ENCODE measurements around the gene NSG1.
"Not testable (repeated sequence)": the region's sequence is repeated elsewhere in the genome, so short reads cannot be mapped to it uniquely, and the experiment has no call there.

NSG1 gene

DNA sequence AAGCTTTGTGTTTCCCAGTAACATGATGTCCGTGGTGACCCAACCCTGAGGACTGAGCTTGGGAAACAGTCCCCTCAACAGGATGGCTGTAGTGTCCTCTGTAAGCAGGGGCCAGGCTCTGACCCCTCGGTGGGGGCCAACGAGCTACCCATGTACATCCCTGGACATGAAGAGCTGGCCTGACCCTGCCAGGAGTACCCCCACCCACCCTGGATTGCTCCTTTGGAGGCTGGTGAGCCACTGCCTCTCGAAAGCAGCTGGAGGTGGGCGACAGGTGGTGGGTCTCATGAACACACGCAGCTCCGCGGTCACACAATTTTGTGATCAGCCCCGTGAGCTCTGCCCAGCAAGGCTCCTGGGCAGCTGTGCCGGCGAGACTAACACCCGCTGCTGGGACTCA is 33.5 kb downstream of the NSG1 start:
- Histone ChIP-seq H3K9me3 (replicated peaks; ENCODE audit: insufficient read depth, low read length) (no peaks in the 10 kb centered on the region), H3K4me2 (ENCODE audit: low read depth, low read length) (no peak overlapping the region), H3F3A (ENCODE audit: insufficient read depth, low read length) (no peaks in the 10 kb centered on the region), H3K9ac (ENCODE audit: low read length) (no peak overlapping the region), H3K27ac (ENCODE audit: low read length) (no peak overlapping the region), H2AFZ (ENCODE audit: low read length) (no peak overlapping the region), H3K36me3 (replicated peaks; ENCODE audit: insufficient read depth, low read length) (peaks cover 5% of the 10 kb centered on the region), H3K79me2 (ENCODE audit: low read length) (no peaks in the 10 kb centered on the region), H3K27me3 (replicated peaks; ENCODE audit: insufficient read depth, low read length) (no peaks in the 10 kb centered on the region), H3K9me2 (replicated peaks; ENCODE audit: insufficient read depth, low read length) (no peaks in the 10 kb centered on the region), H4K20me1 (ENCODE audit: insufficient read depth, low read length) (no peaks in the 10 kb centered on the region), H3K4me1 (ENCODE audit: low read length) (no peaks in the 10 kb centered on the region), H3K4me3 (ENCODE audit: low read length) (no peak overlapping the region)
- no peak for DNase-seq
- TF ChIP-seq EZH2 (optimal IDR thresholded peaks at IDR 0.05; ENCODE audit: low read depth, low read length) (no peak), EZH2phosphoT487 (IDR thresholded peaks at IDR 0.05; ENCODE audit: low read length) (no peak)

DNA sequence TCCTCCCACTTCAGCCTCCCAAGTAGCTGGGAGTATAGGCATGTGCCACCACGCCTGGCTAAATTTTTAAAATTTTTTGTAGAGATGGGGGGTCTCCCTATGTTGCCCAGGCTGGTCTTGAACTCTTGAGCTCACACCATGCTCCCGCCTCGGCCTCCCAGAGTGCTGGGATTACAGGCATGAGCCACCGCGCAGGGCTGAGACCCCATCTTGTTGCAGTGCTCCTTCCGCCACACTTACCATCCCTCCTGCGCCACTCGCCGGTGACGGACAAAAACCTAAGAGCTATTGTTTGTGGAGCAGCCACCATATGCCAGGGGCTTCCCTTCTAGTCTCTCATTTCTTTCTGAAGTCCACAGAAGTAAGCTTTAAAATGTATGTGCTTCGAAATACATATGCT is 34.5 kb downstream of the NSG1 start:
- H3K27me3 ChIP-seq (replicated peaks; ENCODE audit: insufficient read depth, low read length), result no peaks in the 10 kb centered on the region
- no peak for TF ChIP-seq EZH2phosphoT487 (IDR thresholded peaks at IDR 0.05; ENCODE audit: low read length)
- no peak for TF ChIP-seq EZH2 (optimal IDR thresholded peaks at IDR 0.05; ENCODE audit: low read depth, low read length)
- TF ChIP-seq, protein P1, sequence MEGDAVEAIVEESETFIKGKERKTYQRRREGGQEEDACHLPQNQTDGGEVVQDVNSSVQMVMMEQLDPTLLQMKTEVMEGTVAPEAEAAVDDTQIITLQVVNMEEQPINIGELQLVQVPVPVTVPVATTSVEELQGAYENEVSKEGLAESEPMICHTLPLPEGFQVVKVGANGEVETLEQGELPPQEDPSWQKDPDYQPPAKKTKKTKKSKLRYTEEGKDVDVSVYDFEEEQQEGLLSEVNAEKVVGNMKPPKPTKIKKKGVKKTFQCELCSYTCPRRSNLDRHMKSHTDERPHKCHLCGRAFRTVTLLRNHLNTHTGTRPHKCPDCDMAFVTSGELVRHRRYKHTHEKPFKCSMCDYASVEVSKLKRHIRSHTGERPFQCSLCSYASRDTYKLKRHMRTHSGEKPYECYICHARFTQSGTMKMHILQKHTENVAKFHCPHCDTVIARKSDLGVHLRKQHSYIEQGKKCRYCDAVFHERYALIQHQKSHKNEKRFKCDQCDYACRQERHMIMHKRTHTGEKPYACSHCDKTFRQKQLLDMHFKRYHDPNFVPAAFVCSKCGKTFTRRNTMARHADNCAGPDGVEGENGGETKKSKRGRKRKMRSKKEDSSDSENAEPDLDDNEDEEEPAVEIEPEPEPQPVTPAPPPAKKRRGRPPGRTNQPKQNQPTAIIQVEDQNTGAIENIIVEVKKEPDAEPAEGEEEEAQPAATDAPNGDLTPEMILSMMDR (IDR thresholded peaks at IDR 0.05; ENCODE audit: low read length), result no peak
- peaks cover 5% of the 10 kb centered on the region for H3K36me3 ChIP-seq (replicated peaks; ENCODE audit: insufficient read depth, low read length)
- no peak overlapping the region for H3K9ac ChIP-seq (ENCODE audit: low read length)
- H3F3A ChIP-seq (ENCODE audit: insufficient read depth, low read length), result no peaks in the 10 kb centered on the region
- DNase-seq, result no peak
- no peaks in the 10 kb centered on the region for H3K4me1 ChIP-seq (ENCODE audit: low read length)
- H3K27ac ChIP-seq (ENCODE audit: low read length), result no peak overlapping the region
- no peaks in the 10 kb centered on the region for H3K9me2 ChIP-seq (replicated peaks; ENCODE audit: insufficient read depth, low read length)
- no peaks in the 10 kb centered on the region for H3K79me2 ChIP-seq (ENCODE audit: low read length)
- no peaks in the 10 kb centered on the region for H3K9me3 ChIP-seq (replicated peaks; ENCODE audit: insufficient read depth, low read length)
- no peaks in the 10 kb centered on the region for H4K20me1 ChIP-seq (ENCODE audit: insufficient read depth, low read length)
- H3K4me2 ChIP-seq (ENCODE audit: low read depth, low read length), result no peak overlapping the region
- H3K4me3 ChIP-seq (ENCODE audit: low read length), result no peak overlapping the region
- no peak overlapping the region for H2AFZ ChIP-seq (ENCODE audit: low read length)

DNA sequence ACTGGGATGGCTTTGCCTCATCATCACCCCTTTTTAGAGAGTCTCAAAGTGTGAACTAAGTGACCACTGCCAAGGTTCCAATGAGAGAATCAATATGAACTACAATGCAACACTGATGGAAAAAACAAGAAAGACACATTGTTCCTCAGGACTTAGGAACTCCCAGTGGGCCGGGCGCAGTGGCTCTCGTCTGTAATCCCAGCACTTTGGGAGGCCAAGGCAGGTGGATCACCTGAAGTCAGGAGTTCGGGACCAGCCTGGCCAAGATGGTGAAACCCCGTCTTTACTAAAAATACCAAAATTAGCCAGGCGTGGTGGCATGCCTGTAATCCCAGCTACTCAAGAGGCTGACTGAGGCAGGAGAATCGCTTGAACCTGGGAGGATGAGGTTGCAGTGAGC is 35.2 kb downstream of the NSG1 start:
- H2AFZ ChIP-seq (ENCODE audit: low read length); H3K4me1 ChIP-seq (ENCODE audit: low read length); DNase-seq; H3K27ac ChIP-seq (ENCODE audit: low read length); H3F3A ChIP-seq (ENCODE audit: insufficient read depth, low read length); H3K9ac ChIP-seq (ENCODE audit: low read length); H3K36me3 ChIP-seq (replicated peaks; ENCODE audit: insufficient read depth, low read length); H4K20me1 ChIP-seq (ENCODE audit: insufficient read depth, low read length); H3K79me2 ChIP-seq (ENCODE audit: low read length); H3K9me3 ChIP-seq (replicated peaks; ENCODE audit: insufficient read depth, low read length); H3K4me2 ChIP-seq (ENCODE audit: low read depth, low read length); H3K27me3 ChIP-seq (replicated peaks; ENCODE audit: insufficient read depth, low read length); H3K4me3 ChIP-seq (ENCODE audit: low read length); H3K9me2 ChIP-seq (replicated peaks; ENCODE audit: insufficient read depth, low read length): not testable (repeated sequence)

DNA sequence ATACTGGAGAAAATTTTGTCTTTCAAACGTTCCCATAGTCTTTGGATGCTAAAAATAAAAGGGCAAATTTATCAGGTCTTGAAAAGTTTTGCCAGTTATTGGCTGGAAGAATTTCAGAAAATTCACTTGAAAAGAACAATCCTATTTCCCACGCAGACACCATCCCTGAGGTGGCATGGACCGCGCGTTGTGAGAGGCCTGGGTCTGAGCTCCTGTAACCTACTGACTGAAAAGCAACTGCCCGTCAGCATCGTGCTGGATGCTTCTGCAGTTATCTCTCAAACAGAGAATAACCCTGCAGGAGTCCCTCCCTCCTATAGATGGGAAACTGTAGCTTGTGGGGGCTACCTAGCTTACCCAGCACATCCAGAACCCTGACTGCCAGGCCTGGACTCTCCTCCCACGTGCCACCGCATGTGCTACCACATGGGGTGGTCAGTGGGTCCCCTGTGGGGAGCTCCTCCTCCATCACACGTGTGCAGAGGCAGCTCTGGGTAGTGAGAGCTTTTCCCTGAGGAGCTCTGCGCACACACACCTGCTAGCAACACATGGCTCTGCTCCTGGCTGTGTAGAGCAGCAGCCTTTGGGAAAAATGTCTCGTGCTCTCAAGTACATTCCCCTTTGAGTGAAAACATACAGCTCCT is 36.1 kb downstream of the NSG1 start:
- no peaks in the 10 kb centered on the region for H3F3A ChIP-seq (ENCODE audit: insufficient read depth, low read length)
- H3K27me3 ChIP-seq (replicated peaks; ENCODE audit: insufficient read depth, low read length), result no peaks in the 10 kb centered on the region
- no peak overlapping the region for H3K4me2 ChIP-seq (ENCODE audit: low read depth, low read length)
- H3K27ac ChIP-seq (ENCODE audit: low read length), result no peak overlapping the region
- H3K4me1 ChIP-seq (ENCODE audit: low read length), result no peaks in the 10 kb centered on the region
- no peaks in the 10 kb centered on the region for H4K20me1 ChIP-seq (ENCODE audit: insufficient read depth, low read length)
- H3K36me3 ChIP-seq (replicated peaks; ENCODE audit: insufficient read depth, low read length), result peaks cover 5% of the 10 kb centered on the region
- no peak overlapping the region for H3K4me3 ChIP-seq (ENCODE audit: low read length)
- TF ChIP-seq EZH2 (optimal IDR thresholded peaks at IDR 0.05; ENCODE audit: low read depth, low read length) (no peak), EZH2phosphoT487 (IDR thresholded peaks at IDR 0.05; ENCODE audit: low read length) (no peak)
- TF ChIP-seq, protein P1 (IDR thresholded peaks at IDR 0.05; ENCODE audit: low read length), result no peak
- no peaks in the 10 kb centered on the region for H3K9me2 ChIP-seq (replicated peaks; ENCODE audit: insufficient read depth, low read length)
- no peaks in the 10 kb centered on the region for H3K79me2 ChIP-seq (ENCODE audit: low read length)
- H3K9me3 ChIP-seq (replicated peaks; ENCODE audit: insufficient read depth, low read length), result no peaks in the 10 kb centered on the region
- DNase-seq, result no peak
- no peak overlapping the region for H3K9ac ChIP-seq (ENCODE audit: low read length)
- no peak overlapping the region for H2AFZ ChIP-seq (ENCODE audit: low read length)

All from MM.1S (cell line).